GM19452 (cell line): ENCODE results near the gene BSDC1.

Experiments used
- ATAC-seq: cut with Tn5 transposase; IDR thresholded peaks from one replicate; pipeline ENCODE4 v1.9.1; 2021; ENCODE audit not compliant: unreplicated experiment

The BSDC1 gene

GRCh38 chr1:32394890-32395432, 720 bp upstream of the BSDC1 start:
- no peak for ATAC-seq

- ATAC-seq: peak; percentile 13
Measured at GRCh38 chr1:32393832-32394140, 455 bp downstream of the BSDC1 start.

GRCh38 chr1:32393136-32393535, 1.1 kb downstream of the BSDC1 start:
- ATAC-seq: no peak

GRCh38 chr1:32392325-32392724, 1.9 kb downstream of the BSDC1 start:
- no peak for ATAC-seq

- no peak for ATAC-seq
Measured at GRCh38 chr1:32390904-32391870, 3.1 kb downstream of the BSDC1 start.

- ATAC-seq: no peak
Measured at GRCh38 chr1:32388641-32389040, 5.6 kb downstream of the BSDC1 start.

GRCh38 chr1:32386676-32387392, 7.4 kb downstream of the BSDC1 start:
- no peak for ATAC-seq

GRCh38 chr1:32380057-32380456, 14.2 kb downstream of the BSDC1 start:
- no peak for ATAC-seq

GRCh38 chr1:32377541-32378220, 16.6 kb downstream of the BSDC1 start:
- no peak for ATAC-seq

- ATAC-seq: no peak
Measured at GRCh38 chr1:32376199-32376598, 18.0 kb downstream of the BSDC1 start.

- no peak for ATAC-seq
Measured at GRCh38 chr1:32373996-32374592, 20.1 kb downstream of the BSDC1 start.

GRCh38 chr1:32372149-32372756, 22.0 kb downstream of the BSDC1 start:
- ATAC-seq: no peak

GRCh38 chr1:32367912-32368635, 26.2 kb downstream of the BSDC1 start:
- ATAC-seq: no peak

GRCh38 chr1:32365445-32365844, 28.8 kb downstream of the BSDC1 start:
- no peak for ATAC-seq

- ATAC-seq: no peak
Measured at GRCh38 chr1:32364836-32365235, 29.4 kb downstream of the BSDC1 start.

- ATAC-seq: no peak
Measured at GRCh38 chr1:32363713-32364112, 30.5 kb downstream of the BSDC1 start.

GRCh38 chr1:32362474-32363313, 31.5 kb downstream of the BSDC1 start, which contains the start of the genes FAM229A and TSSK3:
TSS of gene FAM229A (minus strand) at chr1:32362485. CDS start at chr1:32362091, 394 bp downstream.
TSS of gene TSSK3 (plus strand) at chr1:32362539. CDS start at chr1:32362702, 163 bp downstream.
- ATAC-seq: no peak

GRCh38 chr1:32361674-32362473, 32.4 kb downstream of the BSDC1 start:
- no peak for ATAC-seq
